Keratinocyte (primary cell): Measurements from ENCODE around the gene FAM234A. TPM values are rescaled to one million over a fixed set of nuclear protein-coding genes. Genes with fewer than 3 reads are reported as not detected.

ENCODE experiments used
- DNase-seq: peaks from one replicate; pipeline ENCODE4 v3.0.0-alpha.2; 2011; ENCODE audit warnings: low read depth, missing footprints, low spot score
- FAIRE-seq: peaks from 2 replicates; lab custom pipeline; 2011; peaks lifted over from hg19 to GRCh38; lab: Jason Lieb, UNC
- H2AFZ ChIP-seq: 2 replicates; pipeline ENCODE4 v1.6.0; 2012; ENCODE audit warnings: low read length, control low read depth, inconsistent platforms; ENCODE audit not compliant: control insufficient read depth
- H3K27ac ChIP-seq: 2 replicates; pipeline ENCODE4 v1.5.1; 2011; ENCODE audit warnings: low read length; ENCODE audit not compliant: control insufficient read depth, insufficient read depth
- H3K27me3 ChIP-seq: 3 replicates; pipeline ENCODE4 v1.6.0; 2011; ENCODE audit warnings: low read length; ENCODE audit not compliant: control insufficient read depth, insufficient read depth; ENCODE audit errors: extremely low read depth
- H3K36me3 ChIP-seq, 2 experiments: 2 replicates in 1 of 2; 3 replicates in 1 of 2; pipeline ENCODE4 v1.5.1; 2011; ENCODE audit warnings: low read length in 2 of 2, mild to moderate bottlenecking in 1 of 2; ENCODE audit not compliant: control insufficient read depth in 2 of 2, insufficient read depth in 2 of 2; ENCODE audit errors: extremely low read depth in 1 of 2
- H3K4me1 ChIP-seq: 3 replicates; pipeline ENCODE4 v1.5.1; 2011; ENCODE audit warnings: low read length; ENCODE audit not compliant: control insufficient read depth, insufficient read depth; ENCODE audit errors: extremely low read depth
- H3K4me2 ChIP-seq: 3 replicates; pipeline ENCODE4 v1.6.0; 2011; ENCODE audit warnings: low read depth, low read length; ENCODE audit not compliant: control insufficient read depth, insufficient read depth; ENCODE audit errors: extremely low read depth
- H3K4me3 ChIP-seq, 3 experiments: fragments of 200-600 bp in 1 of 3; sonication (generic) in 1 of 3; 2 replicates in 2 of 3; 3 replicates in 1 of 3; pipeline ENCODE4 v1.5.1; 2011 to 2016; ENCODE audit warnings: low read length in 3 of 3, mild to moderate bottlenecking in 3 of 3, control low read depth in 2 of 3, inconsistent platforms in 1 of 3, low read depth in 1 of 3, mixed read lengths in 1 of 3, mixed run types in 1 of 3, moderate library complexity in 1 of 3; ENCODE audit not compliant: control insufficient read depth in 2 of 3, insufficient read depth in 2 of 3; ENCODE audit errors: extremely low read depth in 1 of 3
- H3K79me2 ChIP-seq: 2 replicates; pipeline ENCODE4 v1.6.0; 2012; ENCODE audit warnings: low read length; ENCODE audit not compliant: control insufficient read depth, insufficient read depth
- H3K9ac ChIP-seq: 3 replicates; pipeline ENCODE4 v1.6.0; 2011; ENCODE audit warnings: low read length; ENCODE audit not compliant: control insufficient read depth, insufficient read depth; ENCODE audit errors: extremely low read depth
- H3K9me1 ChIP-seq: 3 replicates; pipeline ENCODE4 v1.6.0; 2011; ENCODE audit warnings: low read length; ENCODE audit not compliant: control insufficient read depth, insufficient read depth; ENCODE audit errors: extremely low read depth
- H3K9me3 ChIP-seq: 2 replicates; pipeline ENCODE4 v1.5.1; 2012; ENCODE audit warnings: low read depth, low read length; ENCODE audit not compliant: control insufficient read depth
- H4K20me1 ChIP-seq: 3 replicates; pipeline ENCODE4 v1.6.0; 2011; ENCODE audit warnings: low read length; ENCODE audit not compliant: control insufficient read depth, insufficient read depth; ENCODE audit errors: extremely low read depth
- EZH2 ChIP-seq: IDR thresholded peaks from one replicate; pipeline ENCODE4 v1.6.1; 2012; ENCODE audit warnings: inconsistent platforms, mild to moderate bottlenecking, low read length, moderate library complexity
- dilution Hi-C: fragments of 300-500 bp; cut with MboI; formaldehyde crosslinking; loops from one replicate; pipeline ENCODE4 v1.7.0; 2020; ENCODE audit warnings: low sequenced_read_pairs; ENCODE audit not compliant: extremely low pct_ligation_motif_present
- polyA plus RNA-seq, 5 experiments: library from polyadenylated mRNA; depleted of rRNA in 3 of 5; stranded (reverse) in 3 of 5; stranded (forward) in 1 of 5; unstranded in 1 of 5; fragments of >200 nt; gene quantifications; 1 replicate in 1 of 5; 2 replicates in 3 of 5; 3 replicates in 1 of 5; pipeline versions ENCODE4 v1.2.1 to v1.2.3, GENCODE V29; 2011 to 2012; ENCODE audit warnings: missing spikeins in 2 of 5, low read depth in 1 of 5, low replicate concordance in 1 of 5
- TF ChIP-seq, protein P1 (sequence below), 3 experiments: IDR thresholded peaks in 1 of 3; conservative IDR thresholded peaks in 1 of 3; optimal IDR thresholded peaks in 1 of 3; 2 replicates in 2 of 3; 3 replicates in 1 of 3; pipeline versions ENCODE3 to v1.5.1; 2011; ENCODE audit warnings: low read length in 3 of 3, mild to moderate bottlenecking in 3 of 3, moderate library complexity in 2 of 3, control low read depth in 1 of 3, inconsistent platforms in 1 of 3; ENCODE audit not compliant: insufficient read depth in 2 of 3; ENCODE audit errors: extremely low read depth in 1 of 3

The FAM234A gene
- polyA plus RNA-seq, 1 donor (not counting 4 experiments of a cell fraction or from before 2014, with no cell fraction given) = 18.3 TPM

DNA sequence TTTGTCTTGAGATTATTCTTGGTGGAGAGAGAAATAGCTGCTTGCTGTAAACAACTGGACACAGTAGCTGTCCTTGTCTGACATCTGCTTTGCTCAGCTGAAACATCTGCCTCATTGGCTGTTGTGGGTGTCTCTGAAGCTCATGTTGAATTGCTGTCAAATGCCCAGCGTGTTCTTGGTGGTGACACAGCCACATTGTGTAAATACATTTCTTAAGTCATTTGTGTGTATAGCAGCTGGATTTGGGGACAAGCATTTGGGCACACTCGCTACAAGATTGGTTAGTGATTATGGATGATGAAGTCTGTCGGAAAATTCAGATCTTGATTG is 5.3 kb downstream of the FAM234A start:
- Histone ChIP-seq H3K36me3 (peaks cover 0 to 3% of the 10 kb centered on the region in 2 experiments), H3K9ac (no peak overlapping the region), H3K4me1 (no peaks in the 10 kb centered on the region), H3K79me2 (peaks cover 2% of the 10 kb centered on the region), H3K4me3 (no peak overlapping the region), H3K9me1 (no peaks in the 10 kb centered on the region), H3K9me3 (no peaks in the 10 kb centered on the region), H3K4me2 (no peak overlapping the region), H4K20me1 (no peaks in the 10 kb centered on the region), H2AFZ (no peak overlapping the region), H3K27ac (no peak overlapping the region), H3K27me3 (no peaks in the 10 kb centered on the region)
- FAIRE-seq (no peak), DNase-seq (no peak)
- dilution Hi-C loops = no loop called here
- no peak for TF ChIP-seq EZH2
- TF ChIP-seq, protein P1, sequence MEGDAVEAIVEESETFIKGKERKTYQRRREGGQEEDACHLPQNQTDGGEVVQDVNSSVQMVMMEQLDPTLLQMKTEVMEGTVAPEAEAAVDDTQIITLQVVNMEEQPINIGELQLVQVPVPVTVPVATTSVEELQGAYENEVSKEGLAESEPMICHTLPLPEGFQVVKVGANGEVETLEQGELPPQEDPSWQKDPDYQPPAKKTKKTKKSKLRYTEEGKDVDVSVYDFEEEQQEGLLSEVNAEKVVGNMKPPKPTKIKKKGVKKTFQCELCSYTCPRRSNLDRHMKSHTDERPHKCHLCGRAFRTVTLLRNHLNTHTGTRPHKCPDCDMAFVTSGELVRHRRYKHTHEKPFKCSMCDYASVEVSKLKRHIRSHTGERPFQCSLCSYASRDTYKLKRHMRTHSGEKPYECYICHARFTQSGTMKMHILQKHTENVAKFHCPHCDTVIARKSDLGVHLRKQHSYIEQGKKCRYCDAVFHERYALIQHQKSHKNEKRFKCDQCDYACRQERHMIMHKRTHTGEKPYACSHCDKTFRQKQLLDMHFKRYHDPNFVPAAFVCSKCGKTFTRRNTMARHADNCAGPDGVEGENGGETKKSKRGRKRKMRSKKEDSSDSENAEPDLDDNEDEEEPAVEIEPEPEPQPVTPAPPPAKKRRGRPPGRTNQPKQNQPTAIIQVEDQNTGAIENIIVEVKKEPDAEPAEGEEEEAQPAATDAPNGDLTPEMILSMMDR (optimal IDR thresholded peaks at IDR 0.05 in 1 of 3, IDR thresholded peaks at IDR 0.05 in 1 of 3, conservative IDR thresholded peaks at IDR 0.05 in 1 of 3; ENCODE audit: extremely low read depth in 1 of 3, insufficient read depth in 2 of 3, low read length in 3 of 3) = no peak

DNA sequence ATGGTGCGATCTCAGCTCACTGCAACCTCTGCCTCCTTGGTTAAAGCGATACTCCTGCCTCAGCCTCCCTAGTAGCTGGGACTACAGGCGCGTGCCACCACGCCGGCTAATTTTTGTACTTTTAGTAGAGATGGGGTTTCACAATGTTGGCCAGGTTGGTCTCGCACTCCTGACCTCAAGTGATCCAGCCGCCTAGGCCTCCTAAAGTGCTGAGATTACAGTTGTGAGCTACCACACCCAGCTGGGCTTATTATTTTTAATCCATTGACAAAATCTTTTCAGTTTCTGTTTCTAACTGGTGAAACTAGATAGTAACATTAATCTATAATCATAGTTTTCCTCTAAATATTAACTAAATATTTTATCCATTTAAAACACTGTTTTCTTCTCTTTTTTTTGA is 5.9 kb downstream of the FAM234A start:
- Histone ChIP-seq H3K9ac (no peak overlapping the region), H3K27ac (no peak overlapping the region), H3K36me3 (peaks cover 0 to 3% of the 10 kb centered on the region in 2 experiments), H3K9me3 (no peaks in the 10 kb centered on the region), H3K4me1 (no peaks in the 10 kb centered on the region), H3K79me2 (peaks cover 2% of the 10 kb centered on the region), H4K20me1 (no peaks in the 10 kb centered on the region), H3K4me2 (no peak overlapping the region), H3K4me3 (no peak overlapping the region), H3K27me3 (no peaks in the 10 kb centered on the region), H2AFZ (no peak overlapping the region), H3K9me1 (no peaks in the 10 kb centered on the region)
- DNase-seq = no peak
- FAIRE-seq = no peak
- dilution Hi-C loops = no loop called here
- TF ChIP-seq, protein P1 (optimal IDR thresholded peaks at IDR 0.05 in 1 of 3, IDR thresholded peaks at IDR 0.05 in 1 of 3, conservative IDR thresholded peaks at IDR 0.05 in 1 of 3; ENCODE audit: extremely low read depth in 1 of 3, insufficient read depth in 2 of 3, low read length in 3 of 3) = no peak
- no peak for TF ChIP-seq EZH2
